SK-N-SH treated with all-trans-retinoic acid at 6 μM for 48 hours (cell line): ENCODE data around the gene ZPLD1.

ENCODE experiments used
- ATAC-seq: fragments of 200-7000 bp; cut with Tn5 transposase; 3 replicates; pipeline ENCODE4 v1.9.1; 2020; ENCODE audit warnings: mild to moderate bottlenecking, moderate library complexity
- ARNTL ChIP-seq: fragments of 450-650 bp; formaldehyde crosslinking; IDR thresholded peaks from 2 replicates; pipeline ENCODE4 v1.5.0; 2020; ENCODE audit warnings: low read depth, mild to moderate bottlenecking, moderate library complexity, borderline replicate concordance
- BACH2 ChIP-seq: fragments of 250-450 bp; sonication (Bioruptor Pico); IDR thresholded peaks from 2 replicates; pipeline ENCODE4 v1.9.0; 2021; ENCODE audit warnings: mild to moderate bottlenecking, borderline replicate concordance
- CSDC2 ChIP-seq: fragments of 250-450 bp; sonication (Bioruptor Pico); IDR thresholded peaks from 2 replicates; pipeline ENCODE4 v1.5.0; 2020; ENCODE audit warnings: mild to moderate bottlenecking, moderate library complexity
- ESRRG ChIP-seq: fragments of 250-450 bp; sonication (Bioruptor Pico); IDR thresholded peaks from 2 replicates; pipeline ENCODE4 v1.6.1; 2021; ENCODE audit warnings: mild to moderate bottlenecking
- GLIS3 ChIP-seq: fragments of 250-450 bp; sonication (Bioruptor Pico); IDR thresholded peaks from 2 replicates; pipeline ENCODE4 v1.5.0; 2020; ENCODE audit warnings: mild to moderate bottlenecking, moderate library complexity
- ISL1 ChIP-seq: fragments of 250-450 bp; sonication (Bioruptor Pico); IDR thresholded peaks from 2 replicates; pipeline ENCODE4 v2.1.2; 2022; ENCODE audit warnings: mild to moderate bottlenecking, moderate library complexity
- OSR1 ChIP-seq: fragments of 250-450 bp; sonication (Bioruptor Pico); IDR thresholded peaks from 2 replicates; pipeline ENCODE4 v1.8.0; 2022; ENCODE audit warnings: moderate library complexity, mild to moderate bottlenecking, inconsistent platforms
- PATZ1 ChIP-seq: fragments of 250-450 bp; sonication (Bioruptor Pico); IDR thresholded peaks from 2 replicates; pipeline ENCODE4 v1.8.0; 2020; ENCODE audit warnings: mild to moderate bottlenecking, moderate library complexity, borderline replicate concordance
- SNAI2 ChIP-seq: fragments of 250-450 bp; sonication (Bioruptor Pico); IDR thresholded peaks from 2 replicates; pipeline ENCODE4 v1.5.0; 2020; ENCODE audit warnings: mild to moderate bottlenecking, moderate library complexity
- TCF4 ChIP-seq: fragments of 250-450 bp; sonication (Bioruptor Pico); IDR thresholded peaks from 2 replicates; pipeline ENCODE4 v1.8.0; 2021; ENCODE audit warnings: mild to moderate bottlenecking, moderate library complexity, borderline replicate concordance
- TOX ChIP-seq: fragments of 250-450 bp; sonication (Bioruptor Pico); IDR thresholded peaks from 2 replicates; pipeline ENCODE4 v1.8.0; 2021; ENCODE audit warnings: mild to moderate bottlenecking, moderate library complexity, borderline replicate concordance
- TSHZ2 ChIP-seq: fragments of 250-450 bp; sonication (Bioruptor Pico); IDR thresholded peaks from 2 replicates; pipeline ENCODE4 v1.5.0; 2020; ENCODE audit warnings: mild to moderate bottlenecking, moderate library complexity
- ZC3H10 ChIP-seq: fragments of 250-450 bp; sonication (Bioruptor Pico); IDR thresholded peaks from 2 replicates; pipeline ENCODE4 v1.5.1; 2021; ENCODE audit warnings: mild to moderate bottlenecking, moderate library complexity
- ZFP3 ChIP-seq: fragments of 250-450 bp; sonication (Bioruptor Pico); IDR thresholded peaks from 2 replicates; pipeline ENCODE4 v1.5.0; 2020; ENCODE audit warnings: mild to moderate bottlenecking, moderate library complexity
- ZFP30 ChIP-seq: fragments of 450-650 bp; formaldehyde crosslinking; IDR thresholded peaks from 2 replicates; pipeline ENCODE4 v1.5.0; 2022; ENCODE audit warnings: mild to moderate bottlenecking, moderate library complexity
- ZNF565 ChIP-seq: fragments of 450-650 bp; formaldehyde crosslinking; conservative IDR thresholded peaks from 2 replicates; pipeline ENCODE4 v1.5.0; 2020; ENCODE audit warnings: low read depth, mild to moderate bottlenecking, moderate library complexity
- ZNF70 ChIP-seq: fragments of 450-650 bp; formaldehyde crosslinking; IDR thresholded peaks from 2 replicates; pipeline ENCODE4 v1.5.0; 2020; ENCODE audit warnings: mild to moderate bottlenecking, moderate library complexity
- ZNF8 ChIP-seq: fragments of 450-650 bp; formaldehyde crosslinking; IDR thresholded peaks from 2 replicates; pipeline ENCODE4 v1.5.0; 2020; ENCODE audit warnings: mild to moderate bottlenecking, moderate library complexity
- TF ChIP-seq, protein P1 (sequence below): fragments of 250-450 bp; sonication (Bioruptor Pico); IDR thresholded peaks from 2 replicates; pipeline ENCODE4 v1.5.1; 2020; ENCODE audit warnings: low read depth, mild to moderate bottlenecking, moderate library complexity
- TF ChIP-seq, protein P2 (sequence below): fragments of 250-450 bp; sonication (Bioruptor Pico); IDR thresholded peaks from 2 replicates; pipeline ENCODE4 v1.5.1; 2021; ENCODE audit warnings: mild to moderate bottlenecking, moderate library complexity

The ZPLD1 gene

DNA sequence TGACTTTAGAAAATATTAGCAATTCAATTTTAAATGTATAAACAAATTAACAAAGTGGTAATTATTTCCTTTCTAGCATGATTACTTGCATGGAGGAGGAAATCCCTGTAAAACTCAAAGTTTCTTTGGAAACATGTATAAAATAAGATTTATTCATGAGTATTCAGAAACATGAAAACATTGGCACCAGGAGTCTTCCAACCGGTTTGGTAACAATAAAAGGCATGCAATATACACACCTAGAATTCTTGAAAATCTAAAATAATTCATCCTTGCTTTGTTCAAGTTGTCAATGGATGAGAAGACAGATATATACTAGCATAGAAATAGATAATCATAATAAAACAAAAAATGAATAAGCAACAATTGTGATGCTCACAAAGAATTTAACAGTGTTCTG, 76.4 kb downstream of the ZPLD1 start:
- no peak for ATAC-seq

DNA sequence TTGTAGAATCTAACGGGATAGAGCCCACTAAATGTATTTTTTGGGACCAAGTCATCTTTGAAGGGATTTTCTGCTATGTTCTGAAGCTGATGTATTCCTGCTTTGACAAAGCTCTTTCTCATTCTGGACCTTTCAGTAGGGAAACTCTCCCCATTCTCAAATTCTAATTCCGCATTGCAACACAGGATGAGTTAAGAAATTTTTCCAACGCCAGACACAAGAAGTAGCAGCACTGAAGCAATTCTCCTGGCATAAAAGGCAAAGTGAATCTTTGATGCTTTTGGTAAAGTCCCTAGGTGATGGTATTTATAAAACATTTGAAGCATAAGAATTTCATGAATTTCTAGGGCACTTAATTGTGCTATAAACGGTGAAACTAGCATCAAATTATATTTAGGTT, 76.8 kb downstream of the ZPLD1 start:
- ATAC-seq, result no peak
- TF ChIP-seq ISL1 (CRISPR knock-in tag) (no peak), ESRRG (CRISPR knock-in tag) (no peak), PATZ1 (CRISPR knock-in tag) (no peak), ZNF70 (CRISPR knock-in tag) (no peak), ZNF8 (CRISPR knock-in tag) (no peak), ZNF565 (no peak), CSDC2 (no peak), ARNTL (CRISPR knock-in tag) (no peak), ZC3H10 (CRISPR knock-in tag) (no peak), SNAI2 (CRISPR knock-in tag) (no peak), TSHZ2 (CRISPR knock-in tag) (no peak), ZFP3 (CRISPR knock-in tag) (no peak), TOX (CRISPR knock-in tag) (no peak)
- TF ChIP-seq, protein P1, sequence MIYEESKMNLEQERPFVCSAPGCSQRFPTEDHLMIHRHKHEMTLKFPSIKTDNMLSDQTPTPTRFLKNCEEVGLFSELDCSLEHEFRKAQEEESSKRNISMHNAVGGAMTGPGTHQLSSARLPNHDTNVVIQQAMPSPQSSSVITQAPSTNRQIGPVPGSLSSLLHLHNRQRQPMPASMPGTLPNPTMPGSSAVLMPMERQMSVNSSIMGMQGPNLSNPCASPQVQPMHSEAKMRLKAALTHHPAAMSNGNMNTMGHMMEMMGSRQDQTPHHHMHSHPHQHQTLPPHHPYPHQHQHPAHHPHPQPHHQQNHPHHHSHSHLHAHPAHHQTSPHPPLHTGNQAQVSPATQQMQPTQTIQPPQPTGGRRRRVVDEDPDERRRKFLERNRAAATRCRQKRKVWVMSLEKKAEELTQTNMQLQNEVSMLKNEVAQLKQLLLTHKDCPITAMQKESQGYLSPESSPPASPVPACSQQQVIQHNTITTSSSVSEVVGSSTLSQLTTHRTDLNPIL (CRISPR knock-in tag), result no peak
- TF ChIP-seq, protein P2, sequence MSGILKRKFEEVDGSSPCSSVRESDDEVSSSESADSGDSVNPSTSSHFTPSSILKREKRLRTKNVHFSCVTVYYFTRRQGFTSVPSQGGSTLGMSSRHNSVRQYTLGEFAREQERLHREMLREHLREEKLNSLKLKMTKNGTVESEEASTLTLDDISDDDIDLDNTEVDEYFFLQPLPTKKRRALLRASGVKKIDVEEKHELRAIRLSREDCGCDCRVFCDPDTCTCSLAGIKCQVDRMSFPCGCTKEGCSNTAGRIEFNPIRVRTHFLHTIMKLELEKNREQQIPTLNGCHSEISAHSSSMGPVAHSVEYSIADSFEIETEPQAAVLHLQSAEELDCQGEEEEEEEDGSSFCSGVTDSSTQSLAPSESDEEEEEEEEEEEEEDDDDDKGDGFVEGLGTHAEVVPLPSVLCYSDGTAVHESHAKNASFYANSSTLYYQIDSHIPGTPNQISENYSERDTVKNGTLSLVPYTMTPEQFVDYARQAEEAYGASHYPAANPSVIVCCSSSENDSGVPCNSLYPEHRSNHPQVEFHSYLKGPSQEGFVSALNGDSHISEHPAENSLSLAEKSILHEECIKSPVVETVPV (CRISPR knock-in tag), result no peak
- TF ChIP-seq, all 23 proteins: peak for 0

More for the DNA sequence above, 76.4 kb downstream of the ZPLD1 start:
- TF ChIP-seq ZC3H10 (CRISPR knock-in tag) (no peak), OSR1 (CRISPR knock-in tag) (no peak), SNAI2 (CRISPR knock-in tag) (no peak), ISL1 (CRISPR knock-in tag) (no peak), TOX (CRISPR knock-in tag) (no peak), ZFP30 (CRISPR knock-in tag) (no peak), GLIS3 (CRISPR knock-in tag) (no peak), TCF4 (CRISPR knock-in tag) (no peak), BACH2 (CRISPR knock-in tag) (no peak), ESRRG (CRISPR knock-in tag) (no peak)
- TF ChIP-seq, protein P2 (CRISPR knock-in tag), result no peak
- TF ChIP-seq, protein P1 (CRISPR knock-in tag), result no peak
